K562 (cell line): ENCODE data around the gene FAM240A.

Experiments
- ETV5 ChIP-seq: sonication (generic); formaldehyde crosslinking; IDR thresholded peaks from 2 replicates; pipeline ENCODE4 v1.4.0; 2020; ENCODE audit warnings: low read depth, mild to moderate bottlenecking, missing genetic modification reagents
- HES1 ChIP-seq: fragments of 450-650 bp; IDR thresholded peaks from 2 replicates; pipeline ENCODE4 v1.6.1; 2016; ENCODE audit warnings: low read depth, mild to moderate bottlenecking, moderate library complexity
- NFYB ChIP-seq: IDR thresholded peaks from 2 replicates; pipeline ENCODE4 v1.6.1; 2011; ENCODE audit warnings: mild to moderate bottlenecking, moderate library complexity; ENCODE audit not compliant: insufficient read length; ENCODE audit errors: extremely low read depth
- PHF8 ChIP-seq: fragments of 200-600 bp; sonication (generic); IDR thresholded peaks from 2 replicates; pipeline ENCODE4 v1.6.1; 2012; ENCODE audit warnings: mixed run types, mild to moderate bottlenecking, inconsistent platforms, low read length, moderate library complexity, borderline replicate concordance
- PTBP1 ChIP-seq: fragments of 200-400 bp; formaldehyde crosslinking; IDR thresholded peaks from 2 replicates; pipeline ENCODE4 v1.6.1; 2017; ENCODE audit warnings: low read depth, low read length
- SPI1 ChIP-seq: IDR thresholded peaks from 2 replicates; pipeline ENCODE4 v1.6.1; 2011; ENCODE audit warnings: low read depth, low read length, control low read depth, borderline replicate concordance
- TBL1XR1 ChIP-seq, 2 experiments: IDR thresholded peaks; 2 replicates each; pipeline ENCODE4 v1.6.1; 2012; ENCODE audit warnings: improper control_type of control experiment in 2 of 2, low read length in 2 of 2, mild to moderate bottlenecking in 1 of 2
- ZNF175 ChIP-seq: fragments of 200-800 bp; sonication (Bioruptor generic); IDR thresholded peaks from 2 replicates; pipeline ENCODE4 v1.6.1; 2016; ENCODE audit warnings: low read depth, mild to moderate bottlenecking, missing genetic modification characterization, missing compliant biosample characterization
- TF ChIP-seq, protein P1 (sequence below): fragments of 250-450 bp; sonication (Bioruptor Pico); IDR thresholded peaks from 2 replicates; pipeline ENCODE4 v1.4.0; 2020
- TF ChIP-seq, protein P2 (sequence below), 3 experiments: IDR thresholded peaks in 2 of 3; conservative IDR thresholded peaks in 1 of 3; 2 replicates each; pipeline ENCODE4 v1.5.1; 2011 to 2012; ENCODE audit warnings: low read length in 3 of 3, mild to moderate bottlenecking in 3 of 3, control low read depth in 2 of 3, improper control_type of control experiment in 1 of 3, inconsistent platforms in 1 of 3, low read depth in 1 of 3, mixed read lengths in 1 of 3, moderate library complexity in 1 of 3; ENCODE audit not compliant: insufficient read depth in 2 of 3
- TF ChIP-seq, protein P3 (sequence below), 2 experiments: IDR thresholded peaks in 1 of 2; conservative IDR thresholded peaks in 1 of 2; 2 replicates each; pipeline ENCODE4 v1.6.1; 2016; ENCODE audit warnings: low read depth in 2 of 2, mild to moderate bottlenecking in 1 of 2, missing compliant biosample characterization in 1 of 2, missing genetic modification characterization in 1 of 2, moderate library complexity in 1 of 2

DNA sequence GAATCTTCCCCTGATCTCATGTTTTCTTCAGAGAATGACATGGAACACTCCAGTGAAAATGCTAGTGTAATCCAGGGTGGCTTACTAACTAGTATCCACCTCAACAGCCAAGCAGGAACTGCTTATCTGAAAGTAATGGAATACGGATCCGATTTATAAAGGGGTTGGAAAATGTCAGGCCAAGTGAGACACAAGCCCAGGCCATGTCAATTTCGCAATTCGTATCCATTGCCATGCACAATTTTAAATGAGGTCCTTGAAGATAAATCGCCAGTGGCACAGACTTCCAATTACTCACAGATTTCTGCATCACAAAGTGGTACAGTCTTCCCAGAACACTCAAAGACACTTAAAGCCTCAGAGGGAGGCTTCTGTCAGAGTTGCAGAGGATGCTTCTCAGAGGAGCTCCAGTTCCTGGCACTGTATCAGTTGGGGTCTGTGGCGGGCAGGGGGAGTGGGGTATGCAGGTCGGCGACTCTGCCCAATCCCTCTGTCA, 16.5 kb upstream of the FAM240A start:
- TF ChIP-seq, protein P1, sequence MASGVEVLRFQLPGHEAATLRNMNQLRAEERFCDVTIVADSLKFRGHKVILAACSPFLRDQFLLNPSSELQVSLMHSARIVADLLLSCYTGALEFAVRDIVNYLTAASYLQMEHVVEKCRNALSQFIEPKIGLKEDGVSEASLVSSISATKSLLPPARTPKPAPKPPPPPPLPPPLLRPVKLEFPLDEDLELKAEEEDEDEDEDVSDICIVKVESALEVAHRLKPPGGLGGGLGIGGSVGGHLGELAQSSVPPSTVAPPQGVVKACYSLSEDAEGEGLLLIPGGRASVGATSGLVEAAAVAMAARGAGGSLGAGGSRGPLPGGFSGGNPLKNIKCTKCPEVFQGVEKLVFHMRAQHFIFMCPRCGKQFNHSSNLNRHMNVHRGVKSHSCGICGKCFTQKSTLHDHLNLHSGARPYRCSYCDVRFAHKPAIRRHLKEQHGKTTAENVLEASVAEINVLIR (CRISPR knock-in tag) = no peak
- TF ChIP-seq, protein P2, sequence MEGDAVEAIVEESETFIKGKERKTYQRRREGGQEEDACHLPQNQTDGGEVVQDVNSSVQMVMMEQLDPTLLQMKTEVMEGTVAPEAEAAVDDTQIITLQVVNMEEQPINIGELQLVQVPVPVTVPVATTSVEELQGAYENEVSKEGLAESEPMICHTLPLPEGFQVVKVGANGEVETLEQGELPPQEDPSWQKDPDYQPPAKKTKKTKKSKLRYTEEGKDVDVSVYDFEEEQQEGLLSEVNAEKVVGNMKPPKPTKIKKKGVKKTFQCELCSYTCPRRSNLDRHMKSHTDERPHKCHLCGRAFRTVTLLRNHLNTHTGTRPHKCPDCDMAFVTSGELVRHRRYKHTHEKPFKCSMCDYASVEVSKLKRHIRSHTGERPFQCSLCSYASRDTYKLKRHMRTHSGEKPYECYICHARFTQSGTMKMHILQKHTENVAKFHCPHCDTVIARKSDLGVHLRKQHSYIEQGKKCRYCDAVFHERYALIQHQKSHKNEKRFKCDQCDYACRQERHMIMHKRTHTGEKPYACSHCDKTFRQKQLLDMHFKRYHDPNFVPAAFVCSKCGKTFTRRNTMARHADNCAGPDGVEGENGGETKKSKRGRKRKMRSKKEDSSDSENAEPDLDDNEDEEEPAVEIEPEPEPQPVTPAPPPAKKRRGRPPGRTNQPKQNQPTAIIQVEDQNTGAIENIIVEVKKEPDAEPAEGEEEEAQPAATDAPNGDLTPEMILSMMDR (IDR thresholded peaks at IDR 0.05 in 2 of 3, conservative IDR thresholded peaks at IDR 0.05 in 1 of 3; ENCODE audit: insufficient read depth in 2 of 3, low read depth in 1 of 3, low read length in 3 of 3) = no peak
- TF ChIP-seq TBL1XR1 (IDR thresholded peaks at IDR 0.05; ENCODE audit: low read length in 2 of 2) (no peak), SPI1 (no peak), PHF8 (no peak), ZNF175 (no peak), PTBP1 (no peak), ETV5 (CRISPR knock-in tag) (no peak), NFYB (no peak), HES1 (no peak)
- TF ChIP-seq, protein P3, sequence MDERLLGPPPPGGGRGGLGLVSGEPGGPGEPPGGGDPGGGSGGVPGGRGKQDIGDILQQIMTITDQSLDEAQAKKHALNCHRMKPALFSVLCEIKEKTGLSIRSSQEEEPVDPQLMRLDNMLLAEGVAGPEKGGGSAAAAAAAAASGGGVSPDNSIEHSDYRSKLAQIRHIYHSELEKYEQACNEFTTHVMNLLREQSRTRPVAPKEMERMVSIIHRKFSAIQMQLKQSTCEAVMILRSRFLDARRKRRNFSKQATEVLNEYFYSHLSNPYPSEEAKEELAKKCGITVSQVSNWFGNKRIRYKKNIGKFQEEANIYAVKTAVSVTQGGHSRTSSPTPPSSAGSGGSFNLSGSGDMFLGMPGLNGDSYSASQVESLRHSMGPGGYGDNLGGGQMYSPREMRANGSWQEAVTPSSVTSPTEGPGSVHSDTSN (CRISPR knock-in tag; IDR thresholded peaks at IDR 0.05; ENCODE audit: low read depth) = no peak
- TF ChIP-seq, protein P3 (tag; conservative IDR thresholded peaks at IDR 0.05; ENCODE audit: low read depth) = no peak
